Body of pancreas (tissue), 4 donors: ENCODE results near the gene MMP12. TPM values are rescaled to one million over a fixed set of nuclear protein-coding genes. Genes with fewer than 3 reads are reported as not detected.

Experiments
- ATAC-seq: fragments of 150-250 bp; one replicate; pipeline ENCODE4 v1.9.1; 2016
- DNase-seq, 4 donors: peaks; one replicate each; pipeline ENCODE4 v3.0.0-alpha.2; 2019
- H3K27ac ChIP-seq, 4 donors: fragments of 200-600 bp; sonication (generic); 1 replicate in 3 of 4; 2 replicates in 1 of 4; pipeline versions ENCODE4 v1.5.1 to v1.6.1; 2016 to 2019; ENCODE audit warnings: mild to moderate bottlenecking in 1 of 4, mixed read lengths in 1 of 4, moderate library complexity in 1 of 4
- H3K27me3 ChIP-seq, 2 donors: fragments of 200-600 bp; sonication (generic); one replicate each; pipeline ENCODE4 v1.6.0; 2016; ENCODE audit warnings: mild to moderate bottlenecking in 1 of 2
- H3K36me3 ChIP-seq, 2 donors: fragments of 200-600 bp; sonication (generic); replicated peaks in 1 of 2; 2 replicates each; pipeline ENCODE4 v1.5.1; 2016; ENCODE audit warnings: low read depth in 2 of 2; ENCODE audit not compliant: insufficient read depth in 1 of 2
- H3K4me1 ChIP-seq: fragments of 200-600 bp; sonication (generic); one replicate; pipeline ENCODE4 v1.6.0; 2016
- H3K4me3 ChIP-seq, 2 donors: fragments of 200-600 bp; sonication (generic); 1 replicate in 1 of 2; 2 replicates in 1 of 2; pipeline ENCODE4 v1.5.1; 2016 to 2019
- H3K9me3 ChIP-seq, 3 donors: fragments of 200-600 bp; sonication (generic); 1 replicate in 2 of 3; 2 replicates in 1 of 3; pipeline ENCODE4 v1.5.1; 2016
- POLR2A ChIP-seq, 3 donors: fragments of 450-650 bp; IDR thresholded peaks; one replicate each; pipeline ENCODE4 v1.6.1; 2016; ENCODE audit warnings: antibody characterized with exemption in 3 of 3, mild to moderate bottlenecking in 2 of 3
- WGBS, 2 donors: methylation state at CpG; one replicate each; pipeline ENCODE4 v1.1.5; 2017; 5-methylcytosine and 5-hydroxymethylcytosine counted together
- intact Hi-C: fragments of 100-400 bp; cut with DNase I; formaldehyde crosslinking; loops from one replicate; pipeline ENCODE4 v1.15.1; 2023
- total RNA-seq, 2 donors: library from RNA; depleted of rRNA; stranded (reverse); fragments of >200 nt; gene quantifications; one replicate each; pipeline ENCODE4 v1.1.0, GENCODE V29; 2016
- TF ChIP-seq, protein P1 (sequence below), 7 experiments: fragments of 450-650 bp in 4 of 7; fragments of 200-600 bp in 3 of 7; sonication (generic) in 3 of 7; IDR thresholded peaks; one replicate each; pipeline ENCODE4 v1.5.1; 2016 to 2019; ENCODE audit warnings: antibody characterized with exemption in 7 of 7

The MMP12 gene
- total RNA-seq, 2 donors from 2014 or later = not detected

DNA sequence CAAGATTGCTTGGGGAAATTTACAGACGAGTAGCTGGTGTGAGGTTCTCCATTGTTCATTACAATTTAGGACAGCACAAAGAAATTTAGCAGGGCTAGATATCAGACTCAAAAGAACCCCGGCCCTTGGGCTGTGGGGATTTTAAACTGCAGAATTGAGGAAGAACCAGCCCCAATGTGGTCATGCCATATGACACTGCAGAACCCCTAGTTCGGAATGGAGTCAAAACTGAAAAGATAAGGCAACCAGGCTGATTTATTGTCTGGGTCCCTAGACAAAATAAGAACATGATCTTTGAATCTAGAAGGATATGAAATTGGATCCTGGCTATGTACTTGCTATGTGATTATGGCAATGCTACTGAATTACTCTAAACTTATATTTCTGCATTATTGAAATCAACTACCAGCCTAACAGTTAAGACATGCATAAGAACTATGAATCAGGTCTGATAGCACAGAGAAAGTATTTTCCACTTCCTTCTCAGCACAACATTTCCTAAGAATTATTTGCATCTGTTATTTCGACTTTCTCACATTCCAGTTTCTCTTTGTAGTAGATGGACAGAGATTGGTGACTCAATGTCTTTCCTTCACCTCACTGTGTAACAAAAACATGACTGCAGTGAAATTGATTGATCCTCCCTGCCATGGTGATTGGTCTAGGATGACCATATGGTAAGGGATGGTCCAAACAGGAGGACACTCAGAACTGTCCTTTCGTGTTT lies 44.6 kb downstream of the MMP12 start:
- no peak for TF ChIP-seq POLR2A (IDR thresholded peaks at IDR 0.05)
- TF ChIP-seq, protein P1, sequence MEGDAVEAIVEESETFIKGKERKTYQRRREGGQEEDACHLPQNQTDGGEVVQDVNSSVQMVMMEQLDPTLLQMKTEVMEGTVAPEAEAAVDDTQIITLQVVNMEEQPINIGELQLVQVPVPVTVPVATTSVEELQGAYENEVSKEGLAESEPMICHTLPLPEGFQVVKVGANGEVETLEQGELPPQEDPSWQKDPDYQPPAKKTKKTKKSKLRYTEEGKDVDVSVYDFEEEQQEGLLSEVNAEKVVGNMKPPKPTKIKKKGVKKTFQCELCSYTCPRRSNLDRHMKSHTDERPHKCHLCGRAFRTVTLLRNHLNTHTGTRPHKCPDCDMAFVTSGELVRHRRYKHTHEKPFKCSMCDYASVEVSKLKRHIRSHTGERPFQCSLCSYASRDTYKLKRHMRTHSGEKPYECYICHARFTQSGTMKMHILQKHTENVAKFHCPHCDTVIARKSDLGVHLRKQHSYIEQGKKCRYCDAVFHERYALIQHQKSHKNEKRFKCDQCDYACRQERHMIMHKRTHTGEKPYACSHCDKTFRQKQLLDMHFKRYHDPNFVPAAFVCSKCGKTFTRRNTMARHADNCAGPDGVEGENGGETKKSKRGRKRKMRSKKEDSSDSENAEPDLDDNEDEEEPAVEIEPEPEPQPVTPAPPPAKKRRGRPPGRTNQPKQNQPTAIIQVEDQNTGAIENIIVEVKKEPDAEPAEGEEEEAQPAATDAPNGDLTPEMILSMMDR (IDR thresholded peaks at IDR 0.05) = no peak
- DNase-seq (no peak), ATAC-seq (no peak)
- Histone ChIP-seq H3K27me3 (no peaks in the 10 kb centered on the region), H3K9me3 (no peaks in the 10 kb centered on the region), H3K4me1 (no peaks in the 10 kb centered on the region), H3K4me3 (no peak overlapping the region), H3K36me3 (no peaks in the 10 kb centered on the region), H3K27ac (no peak overlapping the region)
- whole genome bisulfite sequencing, 2 donors = 46 to 54% methylated on average over 5 of the region's 5 CpGs
- intact Hi-C loops = loop anchor here (10.0 kb wide), 1 partner anchor 105 kb away; no protein-coding TSS in a partner anchor

DNA sequence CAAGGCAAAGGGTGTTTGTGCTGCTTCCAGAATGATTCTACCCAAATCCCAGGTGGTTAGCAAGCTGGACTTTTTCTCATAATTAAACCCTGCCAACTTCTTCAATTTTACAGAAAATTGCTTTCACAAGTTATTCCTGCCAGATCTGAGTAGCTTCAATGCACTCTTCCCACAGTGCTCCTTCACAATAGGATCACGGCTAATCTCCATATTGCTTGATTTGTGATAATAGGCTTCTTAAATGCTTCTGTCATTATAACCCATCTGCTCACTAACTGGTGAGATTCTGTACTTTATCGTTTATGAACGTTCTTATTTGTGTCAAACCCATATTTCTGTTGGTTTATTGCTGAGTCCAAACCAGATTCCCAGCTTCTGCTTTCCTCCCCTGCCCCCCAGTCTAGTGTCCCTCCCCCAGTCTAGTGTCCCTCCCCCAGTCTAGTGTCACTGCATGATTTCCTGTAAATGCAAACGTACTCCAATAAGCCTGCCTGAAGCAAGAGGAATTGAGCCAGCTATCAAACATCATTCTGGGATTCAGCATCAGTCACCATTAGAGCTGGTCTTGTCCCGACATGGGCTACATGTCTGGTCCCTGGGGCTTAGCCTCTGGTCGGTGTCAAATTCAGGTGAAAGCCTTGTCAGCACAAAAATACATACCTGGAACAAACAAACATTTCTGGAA lies 45.3 kb downstream of the MMP12 start:
- TF ChIP-seq, protein P1 (IDR thresholded peaks at IDR 0.05) = no peak
- no peak for TF ChIP-seq POLR2A (IDR thresholded peaks at IDR 0.05)
- intact Hi-C loops = no loop called here
- WGBS, 2 donors = 58 to 74% methylated on average over 6 of the region's 6 CpGs
- DNase-seq (no peak), ATAC-seq (no peak)
- H3K4me3 ChIP-seq = no peak overlapping the region
- no peaks in the 10 kb centered on the region for H3K9me3 ChIP-seq
- no peaks in the 10 kb centered on the region for H3K36me3 ChIP-seq
- H3K4me1 ChIP-seq = no peaks in the 10 kb centered on the region
- H3K27me3 ChIP-seq = no peaks in the 10 kb centered on the region
- H3K27ac ChIP-seq = no peak overlapping the region

DNA sequence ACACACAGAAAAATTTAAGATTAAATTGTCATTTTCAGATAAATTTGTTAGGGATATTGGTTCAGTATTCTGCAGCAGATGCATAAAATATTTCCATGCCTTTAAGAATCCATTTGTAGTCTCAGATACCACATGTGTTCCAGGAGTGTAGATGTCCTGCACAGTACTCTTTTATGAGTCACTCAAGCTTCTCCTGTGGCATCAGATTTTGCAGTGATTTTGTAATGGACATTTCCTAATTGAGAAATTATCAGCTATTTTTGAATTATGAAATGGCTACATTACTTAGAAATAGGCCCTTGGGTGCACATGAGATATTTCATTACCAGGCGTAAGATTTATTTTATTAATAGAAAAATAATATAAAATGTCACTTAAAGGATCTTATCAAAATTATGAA lies 50.2 kb downstream of the MMP12 start:
- no peak for ATAC-seq

DNA sequence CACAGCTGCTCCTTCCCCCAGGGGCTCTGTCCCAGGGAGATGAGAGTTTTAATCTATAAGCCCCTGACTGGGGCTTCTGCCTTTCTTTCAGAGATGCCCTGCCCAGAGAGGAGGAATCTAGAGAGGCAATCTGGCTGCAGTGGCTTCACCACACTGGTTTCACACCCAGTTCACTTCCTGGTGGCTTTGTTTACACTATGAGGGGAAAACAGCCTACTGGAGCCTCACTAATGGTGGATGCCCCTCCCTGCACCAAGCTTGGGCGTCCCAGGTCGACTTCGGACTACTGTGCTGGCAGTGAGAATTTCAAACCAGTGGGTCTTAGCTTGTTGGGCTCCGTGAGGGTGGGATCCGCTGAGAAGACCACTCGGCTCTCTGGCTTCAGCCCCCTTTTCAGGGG lies 55.3 kb downstream of the MMP12 start:
- no peak for ATAC-seq

More for the DNA sequence above, 50.2 kb downstream of the MMP12 start:
- TF ChIP-seq, protein P1 (IDR thresholded peaks at IDR 0.05) = no peak
- TF ChIP-seq POLR2A (IDR thresholded peaks at IDR 0.05) = no peak
- no peaks in the 10 kb centered on the region for H3K36me3 ChIP-seq
- no peaks in the 10 kb centered on the region for H3K4me1 ChIP-seq
- H3K27ac ChIP-seq = no peak overlapping the region
- no peaks in the 10 kb centered on the region for H3K27me3 ChIP-seq
- H3K9me3 ChIP-seq = no peaks in the 10 kb centered on the region
- H3K4me3 ChIP-seq = no peak overlapping the region
- intact Hi-C loops = no loop called here
- 86 to 100% methylated on average over 1 of the region's 1 CpG for WGBS, 2 donors
- no peak for DNase-seq

More for the DNA sequence above, 55.3 kb downstream of the MMP12 start:
- no peaks in the 10 kb centered on the region for H3K9me3 ChIP-seq
- no peak for DNase-seq
- no peak overlapping the region for H3K4me3 ChIP-seq
- no peaks in the 10 kb centered on the region for H3K36me3 ChIP-seq
- intact Hi-C loops = loop anchor here (10.0 kb wide), 1 partner anchor 125 kb away; no protein-coding TSS in a partner anchor
- WGBS, 2 donors = 58 to 67% methylated on average over 6 of the region's 6 CpGs
- H3K4me1 ChIP-seq = no peaks in the 10 kb centered on the region
- H3K27me3 ChIP-seq = no peaks in the 10 kb centered on the region
- TF ChIP-seq, protein P1 (IDR thresholded peaks at IDR 0.05) = no peak
- TF ChIP-seq POLR2A (IDR thresholded peaks at IDR 0.05) = no peak
- H3K27ac ChIP-seq = no peak overlapping the region
